Liver (tissue), 9 donors: ENCODE data around the gene TMEM154. TPM values are rescaled to one million over a fixed set of nuclear protein-coding genes. Genes with fewer than 3 reads are reported as not detected.

Experiments
- DNase-seq: peaks from one replicate; pipeline ENCODE4 v3.0.0-alpha.2; 2017; ENCODE audit warnings: low spot score
- H3K27ac ChIP-seq, 2 donors: one replicate each; pipeline ENCODE4 v1.7.0; 2013; ENCODE audit warnings: inconsistent platforms in 2 of 2, low read length in 2 of 2, control low read depth in 1 of 2, low read depth in 1 of 2, mild to moderate bottlenecking in 1 of 2
- H3K27me3 ChIP-seq, 4 donors: one replicate each; pipeline versions ENCODE4 v1.6.1 to v1.7.0; 2013; ENCODE audit warnings: low read length in 3 of 4, inconsistent platforms in 1 of 4, mild to moderate bottlenecking in 1 of 4, moderate library complexity in 1 of 4; ENCODE audit not compliant: control insufficient read depth in 4 of 4, insufficient read depth in 4 of 4
- H3K36me3 ChIP-seq, 4 donors: one replicate each; pipeline versions ENCODE4 v1.6.1 to v1.7.0; 2013; ENCODE audit warnings: low read length in 3 of 4, mild to moderate bottlenecking in 3 of 4, low read depth in 1 of 4, moderate library complexity in 1 of 4; ENCODE audit not compliant: control insufficient read depth in 4 of 4, insufficient read depth in 3 of 4
- H3K4me1 ChIP-seq, 4 donors: one replicate each; pipeline versions ENCODE4 v1.6.1 to v1.7.0; 2013; ENCODE audit warnings: low read length in 3 of 4, mild to moderate bottlenecking in 3 of 4, moderate library complexity in 1 of 4; ENCODE audit not compliant: control insufficient read depth in 4 of 4, insufficient read depth in 4 of 4
- H3K4me3 ChIP-seq, 3 donors: one replicate each; pipeline versions ENCODE4 v1.6.1 to v1.7.0; 2013; ENCODE audit warnings: low read length in 3 of 3, control low read depth in 1 of 3, low read depth in 1 of 3, mild to moderate bottlenecking in 1 of 3
- H3K9ac ChIP-seq, 2 donors: one replicate each; pipeline ENCODE4 v1.7.0; 2013; ENCODE audit warnings: low read length in 2 of 2, mild to moderate bottlenecking in 2 of 2, moderate library complexity in 2 of 2, control low read depth in 1 of 2, low read depth in 1 of 2
- H3K9me3 ChIP-seq, 4 donors: one replicate each; pipeline versions ENCODE4 v1.6.1 to v1.7.0; 2013; ENCODE audit warnings: low read length in 3 of 4; ENCODE audit not compliant: control insufficient read depth in 4 of 4
- ATF3 ChIP-seq: IDR thresholded peaks from 2 replicates; pipeline ENCODE4 v1.6.1; 2016; ENCODE audit warnings: antibody characterized with exemption
- CTCF ChIP-seq: fragments of 150-350 bp; IDR thresholded peaks from 2 replicates; pipeline ENCODE4 v1.5.1; 2017; ENCODE audit warnings: improper control_type of control experiment, low read depth, low read length; ENCODE audit not compliant: missing input control
- EGR1 ChIP-seq, 2 donors: IDR thresholded peaks; 2 replicates each; pipeline ENCODE4 v1.6.1; 2016 to 2018; ENCODE audit warnings: antibody characterized with exemption in 2 of 2, low read depth in 2 of 2
- FOXA1 ChIP-seq: IDR thresholded peaks from 2 replicates; pipeline ENCODE4 v1.6.1; 2016; ENCODE audit warnings: antibody characterized with exemption
- FOXA2 ChIP-seq: IDR thresholded peaks from 2 replicates; pipeline ENCODE4 v1.6.1; 2016; ENCODE audit warnings: antibody characterized with exemption
- GABPA ChIP-seq, 2 donors: IDR thresholded peaks in 1 of 2; conservative IDR thresholded peaks in 1 of 2; 2 replicates each; pipeline ENCODE4 v1.6.1; 2016; ENCODE audit warnings: antibody characterized with exemption in 2 of 2, mild to moderate bottlenecking in 1 of 2, moderate library complexity in 1 of 2
- HNF4A ChIP-seq, 2 donors: conservative IDR thresholded peaks; 2 replicates each; pipeline ENCODE4 v1.6.1; 2016; ENCODE audit warnings: antibody characterized with exemption in 2 of 2, mild to moderate bottlenecking in 2 of 2
- HNF4G ChIP-seq: IDR thresholded peaks from 2 replicates; pipeline ENCODE4 v1.6.1; 2016; ENCODE audit warnings: antibody characterized with exemption
- JUND ChIP-seq, 2 donors: IDR thresholded peaks; 2 replicates each; pipeline ENCODE4 v1.6.1; 2016; ENCODE audit warnings: antibody characterized with exemption in 2 of 2
- MAX ChIP-seq: IDR thresholded peaks from 2 replicates; pipeline ENCODE4 v1.6.1; 2016; ENCODE audit warnings: antibody characterized with exemption
- NR2F2 ChIP-seq: IDR thresholded peaks from 2 replicates; pipeline ENCODE4 v1.6.1; 2016; ENCODE audit warnings: antibody characterized with exemption
- RAD21 ChIP-seq, 2 donors: IDR thresholded peaks; 2 replicates each; pipeline ENCODE4 v1.6.1; 2016; ENCODE audit warnings: antibody characterized with exemption in 2 of 2, mild to moderate bottlenecking in 2 of 2
- REST ChIP-seq: IDR thresholded peaks from 2 replicates; pipeline ENCODE4 v1.6.1; 2016; ENCODE audit warnings: antibody characterized with exemption, mild to moderate bottlenecking
- RXRA ChIP-seq, 2 donors: IDR thresholded peaks; 2 replicates each; pipeline ENCODE4 v1.6.1; 2017 to 2018; ENCODE audit warnings: antibody characterized with exemption in 2 of 2, mild to moderate bottlenecking in 1 of 2
- TAF1 ChIP-seq: conservative IDR thresholded peaks from 2 replicates; pipeline ENCODE4 v1.6.1; 2016; ENCODE audit warnings: antibody characterized with exemption, mild to moderate bottlenecking
- YY1 ChIP-seq: IDR thresholded peaks from 2 replicates; pipeline ENCODE4 v1.6.1; 2016; ENCODE audit warnings: antibody characterized with exemption, mild to moderate bottlenecking
- WGBS: extraction: QIAGEN DNeasy Blood & Tissue Kit; methylation state at CpG from one replicate; pipeline ENCODE4 v1.1.7; 2013; 5-methylcytosine and 5-hydroxymethylcytosine counted together
- polyA plus RNA-seq, 2 donors: library from polyadenylated mRNA; stranded (reverse) in 1 of 2; unstranded in 1 of 2; fragments of 200-250 nt in 1 of 2; fragments of >200 nt in 1 of 2; fragmentation: Nextera tagmentation in 1 of 2; extraction: Ambion mirVana in 1 of 2; gene quantifications; one replicate each; pipeline versions ENCODE4 v1.2.1 to v1.2.3, GENCODE V29; 2013 to 2015
- total RNA-seq, 2 donors: library from RNA; depleted of rRNA; stranded (reverse); fragments of >200 nt; gene quantifications; one replicate each; pipeline ENCODE4 v1.2.3, GENCODE V29; 2014
- donor health status: healthy.
- donor health status: healthy.
- donor health status: healthy.
- donor health status: healthy.
- donor health status: healthy.

TMEM154 gene
- total and polyA plus RNA-seq, 4 donors, result 0.32 to 4.4 (median 2.3) TPM

GRCh38 chr4:152640058-152640921, 39.5 kb downstream of the TMEM154 start:
- no peak overlapping the region for H3K27ac ChIP-seq
- no peak for DNase-seq
- TF ChIP-seq NR2F2 (no peak), HNF4G (no peak), JUND (IDR thresholded peaks at IDR 0.05) (no peak), ATF3 (no peak), EGR1 (IDR thresholded peaks at IDR 0.05; ENCODE audit: low read depth in 2 of 2) (no peak), RAD21 (IDR thresholded peaks at IDR 0.05) (peak; percentile 82 to 85), GABPA (IDR thresholded peaks at IDR 0.05 in 1 of 2, conservative IDR thresholded peaks at IDR 0.05 in 1 of 2) (no peak), CTCF (peak; percentile 49)
- no peaks in the 10 kb centered on the region for H3K27me3 ChIP-seq
- no peaks in the 10 kb centered on the region for H3K9me3 ChIP-seq
- peaks cover 0 to 6% (median 0%) of the 10 kb centered on the region in 4 donors for H3K4me1 ChIP-seq
- 35% methylated on average over 8 of the region's 8 CpGs for WGBS
- H3K36me3 ChIP-seq, result no peaks in the 10 kb centered on the region
- H3K9ac ChIP-seq, result no peak overlapping the region
- H3K4me3 ChIP-seq, result no peak overlapping the region

GRCh38 chr4:152635851-152636250, 43.9 kb downstream of the TMEM154 start:
- Histone ChIP-seq H3K4me3 (no peak overlapping the region), H3K9me3 (no peaks in the 10 kb centered on the region), H3K27ac (no peak overlapping the region), H3K27me3 (no peaks in the 10 kb centered on the region), H3K4me1 (peaks cover 0 to 6% (median 0%) of the 10 kb centered on the region in 4 donors), H3K9ac (no peak overlapping the region), H3K36me3 (no peaks in the 10 kb centered on the region)
- DNase-seq, result no peak
- no peak for TF ChIP-seq HNF4G
- TF ChIP-seq CTCF, result no peak
- TF ChIP-seq ATF3, result no peak
- 74% methylated on average over 4 of the region's 4 CpGs for WGBS

GRCh38 chr4:152634110-152634760, 45.6 kb downstream of the TMEM154 start:
- no peaks in the 10 kb centered on the region for H3K36me3 ChIP-seq
- H3K27ac ChIP-seq, result no peak overlapping the region
- DNase-seq, result no peak
- H3K4me1 ChIP-seq, result no peaks in the 10 kb centered on the region
- no peaks in the 10 kb centered on the region for H3K27me3 ChIP-seq
- 85% methylated on average over 4 of the region's 4 CpGs for WGBS
- H3K9ac ChIP-seq, result no peak overlapping the region
- no peaks in the 10 kb centered on the region for H3K9me3 ChIP-seq
- H3K4me3 ChIP-seq, result no peak overlapping the region
- no peak for TF ChIP-seq ATF3
- no peak for TF ChIP-seq HNF4A (conservative IDR thresholded peaks at IDR 0.05)
- TF ChIP-seq FOXA1, result no peak
- no peak for TF ChIP-seq REST
- no peak for TF ChIP-seq RAD21 (IDR thresholded peaks at IDR 0.05)
- no peak for TF ChIP-seq FOXA2
- TF ChIP-seq TAF1, result no peak
- TF ChIP-seq EGR1 (IDR thresholded peaks at IDR 0.05; ENCODE audit: low read depth in 2 of 2), result no peak
- TF ChIP-seq RXRA (IDR thresholded peaks at IDR 0.05), result no peak
- no peak for TF ChIP-seq JUND (IDR thresholded peaks at IDR 0.05)
- no peak for TF ChIP-seq MAX
- no peak for TF ChIP-seq YY1
